Activated CD8-positive, alpha-beta T cell treated with anti-CD3 and anti-CD28 coated beads for 36 hours (primary cell): ENCODE data around the gene CIDEB. TPM values are rescaled to one million over a fixed set of nuclear protein-coding genes. Genes with fewer than 3 reads are reported as not detected.

ENCODE experiments used
- ATAC-seq: fragments of 200-7000 bp; cut with Tn5 transposase; one replicate; pipeline ENCODE4 v1.10.0; 2021; ENCODE audit warnings: mild to moderate bottlenecking, moderate library complexity
- CTCF ChIA-PET: fragments of 350-600 bp; sonication (Branson Sonifier 250); formaldehyde crosslinking; loops from one replicate; lab custom pipeline; 2021; ENCODE audit warnings: antibody characterized with exemption; lab: Charles Lee
- POLR2A ChIA-PET: fragments of 350-600 bp; sonication (Branson Sonifier 250); formaldehyde crosslinking; loops from one replicate; lab custom pipeline; 2021; ENCODE audit warnings: antibody characterized with exemption; lab: Charles Lee
- DNase-seq: peaks from one replicate; pipeline ENCODE4 v3.0.0-alpha.2; 2020
- H3K27ac Mint-ChIP-seq: one replicate; pipeline ENCODE4 v1.8.0; 2021; ENCODE audit warnings: mild to moderate bottlenecking, mixed read lengths
- H3K27me3 Mint-ChIP-seq: one replicate; pipeline ENCODE4 v1.8.0; 2021; ENCODE audit warnings: mixed read lengths
- H3K36me3 Mint-ChIP-seq: one replicate; pipeline ENCODE4 v1.8.0; 2021; ENCODE audit warnings: low read depth, mixed read lengths
- H3K4me1 Mint-ChIP-seq: one replicate; pipeline ENCODE4 v1.8.0; 2021; ENCODE audit warnings: low read depth, mixed read lengths
- H3K4me3 Mint-ChIP-seq: one replicate; pipeline ENCODE4 v1.8.0; 2021; ENCODE audit warnings: mild to moderate bottlenecking, moderate library complexity, mixed read lengths
- H3K9me3 Mint-ChIP-seq: one replicate; pipeline ENCODE4 v1.8.0; 2021; ENCODE audit warnings: mixed read lengths
- CTCF ChIP-seq: fragments of 200-600 bp; IDR thresholded peaks from one replicate; pipeline ENCODE4 v1.8.0; 2022; ENCODE audit warnings: antibody characterized with exemption, mild to moderate bottlenecking
- intact Hi-C: fragments of 100-400 bp; cut with micrococcal nuclease; formaldehyde crosslinking; loops from one replicate; pipeline ENCODE4 v1.10.0; 2022
- total RNA-seq, 2 experiments: library from RNA; stranded (reverse); gene quantifications; one replicate each; pipeline ENCODE4 v1.2.3, GENCODE V29; 2021

The CIDEB gene
- total RNA-seq, 2 experiments from 2014 or later = 12.1 to 13.6 TPM

- H3K36me3 Mint-ChIP-seq = peaks cover 1% of the 10 kb centered on the region
- CTCF ChIA-PET = interaction anchor here (1.0 to 8.1 kb wide), 5 partner anchors 10 to 49 kb away, joined by 3 to 85 read pairs (median 7); partner anchors contain the start of genes CIDEB, DHRS1, LTB4R and LTB4R2
- TF ChIP-seq CTCF = no peak
- DNase-seq = no peak
- H3K4me1 Mint-ChIP-seq = peaks cover 24% of the 10 kb centered on the region
- no peak for ATAC-seq
- H3K27me3 Mint-ChIP-seq = no peaks in the 10 kb centered on the region
- no peak overlapping the region for H3K4me3 Mint-ChIP-seq
- intact Hi-C loops = no loop called here
- POLR2A ChIA-PET = interaction anchor here (0.9 to 2.0 kb wide), 2 partner anchors 13 to 41 kb away, joined by 3 to 8 read pairs; partner anchors contain the start of gene RABGGTA
- H3K9me3 Mint-ChIP-seq = no peaks in the 10 kb centered on the region
- no peak overlapping the region for H3K27ac Mint-ChIP-seq
These were observed 23.8 kb downstream of the CIDEB start for GRCh38 chr14:24283796-24284460.

GRCh38 chr14:24282736-24283135 lies 25.0 kb downstream of the CIDEB start:
- Mint-ChIP-seq H3K4me1 (peaks cover 33% of the 10 kb centered on the region), H3K27me3 (no peaks in the 10 kb centered on the region), H3K27ac (no peak overlapping the region), H3K9me3 (peaks cover 3% of the 10 kb centered on the region), H3K36me3 (peaks cover 7% of the 10 kb centered on the region), H3K4me3 (no peak overlapping the region)
- ChIA-PET POLR2A (interaction anchor here (0.9 to 1.6 kb wide), 3 partner anchors 10 to 19 kb away, joined by 3 to 4 read pairs (median 4); no protein-coding TSS in a partner anchor), CTCF (interaction anchor here (1.0 to 8.1 kb wide), 7 partner anchors 9 to 51 kb away, joined by 3 to 85 read pairs (median 9); partner anchors contain the start of genes CIDEB, DHRS1, LTB4R and LTB4R2)
- TF ChIP-seq CTCF = no peak
- ATAC-seq = no peak
- no peak for DNase-seq
- intact Hi-C loops = no loop called here

- intact Hi-C loops = no loop called here
- Mint-ChIP-seq H3K36me3 (peaks cover 7% of the 10 kb centered on the region), H3K4me1 (peaks cover 44% of the 10 kb centered on the region), H3K4me3 (no peak overlapping the region), H3K27ac (no peak overlapping the region), H3K9me3 (peaks cover 3% of the 10 kb centered on the region), H3K27me3 (no peaks in the 10 kb centered on the region)
- CTCF ChIA-PET = interaction anchor here (1.9 to 8.1 kb wide), 5 partner anchors 8 to 39 kb away, joined by 7 to 85 read pairs (median 47); partner anchors contain the start of genes CIDEB, DHRS1, LTB4R and LTB4R2
- POLR2A ChIA-PET = interaction anchor here (0.6 to 1.6 kb wide), 4 partner anchors 8 to 39 kb away, joined by 3 to 4 read pairs (median 4); partner anchors contain the start of gene TINF2
- TF ChIP-seq CTCF = no peak
- DNase-seq (no peak), ATAC-seq (no peak)
These were observed 26.1 kb downstream of the CIDEB start for GRCh38 chr14:24281636-24282035.

GRCh38 chr14:24280797-24281460 lies 26.8 kb downstream of the CIDEB start:
- no peak for DNase-seq
- Mint-ChIP-seq H3K27me3 (no peaks in the 10 kb centered on the region), H3K4me3 (no peak overlapping the region), H3K36me3 (peaks cover 7% of the 10 kb centered on the region), H3K27ac (no peak overlapping the region), H3K9me3 (peaks cover 3% of the 10 kb centered on the region), H3K4me1 (peaks cover 45% of the 10 kb centered on the region)
- ATAC-seq = no peak
- POLR2A ChIA-PET = interaction anchor here (0.8 to 3.3 kb wide), 5 partner anchors 8 to 68 kb away, joined by 3 to 14 read pairs (median 4); partner anchors contain the start of genes CHMP4A, DHRS1 and NOP9
- CTCF ChIA-PET = interaction anchor here (1.1 to 8.1 kb wide), 10 partner anchors 10 to 191 kb away, joined by 3 to 85 read pairs (median 10); partner anchors contain the start of genes CIDEB, DHRS1, IRF9 and KHNYN
- intact Hi-C loops = no loop called here
- no peak for TF ChIP-seq CTCF
